Activated T-helper 17 cell treated with anti-CD3 and anti-CD28 coated beads, Interleukin-2, amount 50 U/mL, for 72 hours (primary cell): ENCODE results near the gene GABRA5. TPM values are rescaled to one million over a fixed set of nuclear protein-coding genes. Genes with fewer than 3 reads are reported as not detected.

Source experiments
- ATAC-seq: fragments of 150-1000 bp; cut with Tn5 transposase; replicated peaks from 2 replicates; pipeline ENCODE4 v1.10.0; 2021; ENCODE audit warnings: mild to moderate bottlenecking, moderate library complexity
- H3K27ac Mint-ChIP-seq: one replicate; pipeline ENCODE4 v1.8.0; 2022; ENCODE audit warnings: mixed read lengths
- H3K27me3 Mint-ChIP-seq: one replicate; pipeline ENCODE4 v1.8.0; 2022; ENCODE audit warnings: mixed read lengths
- H3K36me3 Mint-ChIP-seq: one replicate; pipeline ENCODE4 v1.8.0; 2022; ENCODE audit warnings: low read depth, mild to moderate bottlenecking, mixed read lengths
- H3K4me1 Mint-ChIP-seq: one replicate; pipeline ENCODE4 v1.8.0; 2022; ENCODE audit warnings: mixed read lengths
- H3K4me3 Mint-ChIP-seq: one replicate; pipeline ENCODE4 v1.8.0; 2022; ENCODE audit warnings: mild to moderate bottlenecking, mixed read lengths
- H3K9me3 Mint-ChIP-seq: one replicate; pipeline ENCODE4 v1.8.0; 2022; ENCODE audit warnings: mixed read lengths
- total RNA-seq, 2 donors: library from RNA; stranded (reverse); gene quantifications; one replicate each; pipeline ENCODE4 v1.2.3, GENCODE V29; 2022

The GABRA5 gene
- total RNA-seq, 2 donors from 2014 or later: not detected

GRCh38 chr15:26928051-26928450 lies 61.2 kb downstream of the GABRA5 start:
- H3K36me3 Mint-ChIP-seq: no peaks in the 10 kb centered on the region
- no peaks in the 10 kb centered on the region for H3K27me3 Mint-ChIP-seq
- H3K4me3 Mint-ChIP-seq: no peak overlapping the region
- no peaks in the 10 kb centered on the region for H3K9me3 Mint-ChIP-seq
- ATAC-seq: no peak
- H3K27ac Mint-ChIP-seq: no peak overlapping the region
- H3K4me1 Mint-ChIP-seq: no peaks in the 10 kb centered on the region

DNA sequence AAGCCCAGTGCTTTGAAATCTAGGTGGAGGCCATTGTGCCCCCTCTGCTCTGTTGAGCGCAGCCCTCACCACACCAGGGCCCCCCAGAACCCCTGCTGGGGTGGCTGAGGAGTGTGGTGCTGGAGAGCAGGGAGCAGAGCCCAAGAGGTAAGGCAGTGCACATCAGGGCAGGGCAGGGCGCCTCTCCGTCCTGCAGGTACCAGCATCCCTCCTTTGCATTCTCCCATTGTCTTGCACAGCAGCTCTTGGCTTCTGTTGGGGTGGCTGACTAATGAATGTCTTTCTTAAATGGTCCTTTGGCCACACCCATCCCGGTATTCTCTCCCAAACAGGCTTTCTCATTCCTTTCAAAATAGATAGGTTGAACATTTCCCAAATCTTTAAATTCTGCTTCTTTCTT lies 62.7 kb downstream of the GABRA5 start:
- Mint-ChIP-seq H3K27me3 (no peaks in the 10 kb centered on the region), H3K9me3 (peaks cover 3% of the 10 kb centered on the region), H3K27ac (no peak overlapping the region), H3K4me1 (no peaks in the 10 kb centered on the region), H3K4me3 (no peak overlapping the region), H3K36me3 (no peaks in the 10 kb centered on the region)
- ATAC-seq: no peak

GRCh38 chr15:26934848-26935247 lies 68.0 kb downstream of the GABRA5 start:
- Mint-ChIP-seq H3K27me3 (no peaks in the 10 kb centered on the region), H3K4me1 (no peaks in the 10 kb centered on the region), H3K36me3 (no peaks in the 10 kb centered on the region), H3K27ac (no peak overlapping the region), H3K4me3 (no peak overlapping the region), H3K9me3 (peaks cover 14% of the 10 kb centered on the region)
- no peak for ATAC-seq

- Mint-ChIP-seq H3K9me3 (peaks cover 14% of the 10 kb centered on the region), H3K4me1 (no peaks in the 10 kb centered on the region), H3K27me3 (no peaks in the 10 kb centered on the region), H3K27ac (no peak overlapping the region), H3K4me3 (no peak overlapping the region), H3K36me3 (no peaks in the 10 kb centered on the region)
- ATAC-seq: no peak
Measured at GRCh38 chr15:26935322-26935721, 68.5 kb downstream of the GABRA5 start.

- H3K9me3 Mint-ChIP-seq: peaks cover 14% of the 10 kb centered on the region
- no peak for ATAC-seq
- no peak overlapping the region for H3K4me3 Mint-ChIP-seq
- H3K27me3 Mint-ChIP-seq: no peaks in the 10 kb centered on the region
- no peaks in the 10 kb centered on the region for H3K4me1 Mint-ChIP-seq
- no peaks in the 10 kb centered on the region for H3K36me3 Mint-ChIP-seq
- no peak overlapping the region for H3K27ac Mint-ChIP-seq
Measured at GRCh38 chr15:26936502-26936901, 69.6 kb downstream of the GABRA5 start.

DNA sequence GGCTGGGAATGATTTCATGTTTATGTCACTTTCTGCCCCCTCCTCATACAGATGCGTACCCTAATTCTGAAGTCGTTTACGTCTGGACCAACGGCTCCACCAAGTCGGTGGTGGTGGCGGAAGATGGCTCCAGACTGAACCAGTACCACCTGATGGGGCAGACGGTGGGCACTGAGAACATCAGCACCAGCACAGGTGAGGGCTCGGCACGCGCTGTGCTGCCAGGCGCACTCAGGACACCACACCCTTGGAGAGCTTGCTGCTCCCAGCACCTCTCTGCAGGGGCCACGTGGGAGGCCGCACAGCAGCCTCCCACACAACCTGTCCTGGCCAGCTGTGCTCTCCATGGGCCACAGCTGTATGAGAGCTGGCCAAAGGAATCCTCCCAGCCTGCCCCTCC lies 70.3 kb downstream of the GABRA5 start:
- H3K4me1 Mint-ChIP-seq: no peaks in the 10 kb centered on the region
- ATAC-seq: no peak
- H3K4me3 Mint-ChIP-seq: no peak overlapping the region
- H3K9me3 Mint-ChIP-seq: peaks cover 14% of the 10 kb centered on the region
- no peaks in the 10 kb centered on the region for H3K27me3 Mint-ChIP-seq
- no peaks in the 10 kb centered on the region for H3K36me3 Mint-ChIP-seq
- H3K27ac Mint-ChIP-seq: no peak overlapping the region

GRCh38 chr15:26939398-26939797 lies 72.5 kb downstream of the GABRA5 start:
- H3K4me3 Mint-ChIP-seq: no peak overlapping the region
- no peaks in the 10 kb centered on the region for H3K27me3 Mint-ChIP-seq
- H3K36me3 Mint-ChIP-seq: no peaks in the 10 kb centered on the region
- no peak for ATAC-seq
- H3K9me3 Mint-ChIP-seq: peaks cover 22% of the 10 kb centered on the region
- H3K4me1 Mint-ChIP-seq: peaks cover 2% of the 10 kb centered on the region
- H3K27ac Mint-ChIP-seq: no peak overlapping the region

- H3K4me3 Mint-ChIP-seq: no peak overlapping the region
- H3K27me3 Mint-ChIP-seq: no peaks in the 10 kb centered on the region
- H3K27ac Mint-ChIP-seq: no peak overlapping the region
- H3K36me3 Mint-ChIP-seq: no peaks in the 10 kb centered on the region
- peaks cover 28% of the 10 kb centered on the region for H3K9me3 Mint-ChIP-seq
- peaks cover 5% of the 10 kb centered on the region for H3K4me1 Mint-ChIP-seq
- ATAC-seq: no peak
Measured at GRCh38 chr15:26941489-26941888, 74.6 kb downstream of the GABRA5 start.

- Mint-ChIP-seq H3K9me3 (peaks cover 26% of the 10 kb centered on the region), H3K27me3 (no peaks in the 10 kb centered on the region), H3K4me3 (no peak overlapping the region), H3K27ac (no peak overlapping the region), H3K36me3 (no peaks in the 10 kb centered on the region), H3K4me1 (peaks cover 5% of the 10 kb centered on the region)
- ATAC-seq: no peak
Measured at GRCh38 chr15:26943866-26944265, 77.0 kb downstream of the GABRA5 start.

GRCh38 chr15:26945046-26945445 lies 78.2 kb downstream of the GABRA5 start:
- peaks cover 23% of the 10 kb centered on the region for H3K9me3 Mint-ChIP-seq
- H3K4me1 Mint-ChIP-seq: peaks cover 5% of the 10 kb centered on the region
- H3K36me3 Mint-ChIP-seq: no peaks in the 10 kb centered on the region
- ATAC-seq: no peak
- H3K27me3 Mint-ChIP-seq: no peaks in the 10 kb centered on the region
- H3K4me3 Mint-ChIP-seq: no peak overlapping the region
- no peak overlapping the region for H3K27ac Mint-ChIP-seq

DNA sequence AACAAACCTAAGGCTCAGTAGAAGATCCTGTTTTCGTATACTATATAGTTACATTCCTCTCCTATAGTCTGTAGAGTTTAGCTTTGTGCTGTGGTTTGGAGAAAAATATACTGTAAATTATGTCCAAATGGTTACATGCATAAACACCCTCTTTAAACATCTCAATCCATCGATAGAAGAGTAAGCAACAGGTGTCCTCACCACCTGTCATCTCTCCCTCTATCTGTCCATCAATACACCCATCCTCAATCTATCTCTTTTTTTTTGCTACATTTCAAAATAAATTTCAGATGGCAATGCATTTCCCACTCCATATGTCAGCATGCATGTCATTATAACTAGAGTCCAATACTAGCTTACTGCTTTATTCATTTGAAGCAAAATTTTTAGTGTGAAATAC lies 83.1 kb downstream of the GABRA5 start:
- no peak for ATAC-seq
- H3K36me3 Mint-ChIP-seq: no peaks in the 10 kb centered on the region
- no peak overlapping the region for H3K4me3 Mint-ChIP-seq
- peaks cover 14% of the 10 kb centered on the region for H3K9me3 Mint-ChIP-seq
- no peaks in the 10 kb centered on the region for H3K4me1 Mint-ChIP-seq
- no peak overlapping the region for H3K27ac Mint-ChIP-seq
- H3K27me3 Mint-ChIP-seq: no peaks in the 10 kb centered on the region

DNA sequence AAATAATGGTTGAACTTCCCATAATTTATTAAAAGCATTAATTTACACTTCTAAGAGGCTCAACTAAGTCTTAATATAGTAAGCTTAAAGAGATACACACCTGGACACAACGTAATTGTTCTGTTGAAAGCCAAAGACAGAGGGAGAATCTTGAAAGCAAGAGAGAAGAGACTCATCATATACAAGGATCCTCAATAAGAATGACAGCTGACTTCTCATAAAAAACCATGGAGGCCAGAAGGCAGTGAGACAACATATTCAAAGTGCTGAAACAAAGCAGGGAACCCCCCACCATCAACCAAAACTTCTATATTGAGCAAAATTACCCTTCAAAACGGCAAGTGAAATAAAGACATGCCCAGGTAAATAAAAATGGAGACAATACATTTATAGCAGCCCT lies 87.5 kb downstream of the GABRA5 start:
- Mint-ChIP-seq H3K27me3 (no peaks in the 10 kb centered on the region), H3K36me3 (no peaks in the 10 kb centered on the region), H3K4me1 (no peaks in the 10 kb centered on the region), H3K9me3 (peaks cover 6% of the 10 kb centered on the region), H3K27ac (no peak overlapping the region), H3K4me3 (no peak overlapping the region)
- ATAC-seq: no peak

- Mint-ChIP-seq H3K27me3 (no peaks in the 10 kb centered on the region), H3K9me3 (no peaks in the 10 kb centered on the region), H3K27ac (no peak overlapping the region), H3K4me3 (no peak overlapping the region), H3K4me1 (no peaks in the 10 kb centered on the region), H3K36me3 (no peaks in the 10 kb centered on the region)
- no peak for ATAC-seq
Measured at GRCh38 chr15:26967719-26968269, 100.9 kb downstream of the GABRA5 start.

DNA sequence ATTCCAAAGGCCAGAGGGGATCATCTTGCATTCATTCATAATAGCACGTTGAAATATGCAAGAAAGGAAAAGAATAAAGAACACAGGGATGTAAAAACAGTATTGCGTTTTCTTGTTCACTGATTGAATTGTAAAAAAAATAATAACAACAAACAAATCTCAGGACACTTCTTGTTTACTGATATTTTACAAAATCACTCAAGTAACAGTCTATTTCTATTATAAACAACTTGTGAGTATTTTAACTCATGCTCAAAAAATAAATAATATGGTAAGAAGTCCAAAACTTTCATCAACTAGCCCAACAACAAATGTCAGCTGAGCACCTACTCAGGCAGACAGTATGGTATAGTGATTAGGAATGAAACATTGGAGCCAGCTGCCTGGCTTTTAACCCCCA lies 101.9 kb downstream of the GABRA5 start:
- Mint-ChIP-seq H3K9me3 (no peaks in the 10 kb centered on the region), H3K27ac (no peak overlapping the region), H3K4me1 (no peaks in the 10 kb centered on the region), H3K4me3 (no peak overlapping the region), H3K27me3 (no peaks in the 10 kb centered on the region), H3K36me3 (no peaks in the 10 kb centered on the region)
- no peak for ATAC-seq

DNA sequence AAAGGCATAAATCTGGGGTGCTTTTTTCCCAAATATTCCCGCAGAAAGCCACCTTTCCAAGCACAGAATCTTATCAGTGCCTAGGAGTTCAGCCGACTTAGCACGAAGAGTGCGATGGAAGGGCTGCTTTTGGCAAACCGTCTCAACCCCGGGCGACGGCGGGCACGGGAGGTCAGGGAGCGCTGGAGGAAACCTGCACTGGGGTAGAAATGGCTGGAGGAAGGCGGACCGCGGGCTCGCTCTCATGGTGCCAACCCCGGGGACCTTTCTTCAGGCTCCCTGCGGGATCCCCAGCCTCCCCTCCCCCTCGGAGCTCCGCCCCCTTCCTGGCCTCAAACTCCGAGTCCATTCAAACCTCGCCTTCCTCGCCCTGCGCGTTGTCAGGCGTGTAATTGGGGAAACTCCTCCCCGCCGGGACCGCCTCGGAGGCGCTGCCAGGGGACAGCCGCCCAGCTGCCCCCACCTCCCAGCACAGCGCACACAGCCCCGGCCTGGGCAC lies 103.9 kb downstream of the GABRA5 start, which contains the start of gene GABRG3:
Gene GABRG3 (plus strand): TSS at position 470 of the 499 bp plus-strand sequence.
- no peaks in the 10 kb centered on the region for H3K9me3 Mint-ChIP-seq

More for the DNA sequence above, 103.9 kb downstream of the GABRA5 start, which contains the start of gene GABRG3:
- H3K27me3 Mint-ChIP-seq: no peaks in the 10 kb centered on the region
- no peak within 1 kb of the TSS for H3K27ac Mint-ChIP-seq
- ATAC-seq: no peak
- H3K4me3 Mint-ChIP-seq: no peak within 1 kb of the TSS
- H3K36me3 Mint-ChIP-seq: no peaks in the 10 kb centered on the region
- no peaks in the 10 kb centered on the region for H3K4me1 Mint-ChIP-seq
